Astrocyte (in vitro differentiated cells and primary cell): ENCODE results near the gene EMID1.

ENCODE experiments used
- EZH2 ChIP-seq: IDR thresholded peaks from 2 replicates; pipeline ENCODE4 v1.6.1; 2012; ENCODE audit warnings: mild to moderate bottlenecking, low read length, inconsistent platforms; ENCODE audit not compliant: insufficient read depth
- TF ChIP-seq, protein P1 (sequence below): IDR thresholded peaks from 2 replicates; pipeline ENCODE4 v1.5.1; 2011; ENCODE audit warnings: low read depth, mild to moderate bottlenecking, inconsistent platforms, low read length, moderate library complexity; ENCODE audit not compliant: insufficient read depth

DNA sequence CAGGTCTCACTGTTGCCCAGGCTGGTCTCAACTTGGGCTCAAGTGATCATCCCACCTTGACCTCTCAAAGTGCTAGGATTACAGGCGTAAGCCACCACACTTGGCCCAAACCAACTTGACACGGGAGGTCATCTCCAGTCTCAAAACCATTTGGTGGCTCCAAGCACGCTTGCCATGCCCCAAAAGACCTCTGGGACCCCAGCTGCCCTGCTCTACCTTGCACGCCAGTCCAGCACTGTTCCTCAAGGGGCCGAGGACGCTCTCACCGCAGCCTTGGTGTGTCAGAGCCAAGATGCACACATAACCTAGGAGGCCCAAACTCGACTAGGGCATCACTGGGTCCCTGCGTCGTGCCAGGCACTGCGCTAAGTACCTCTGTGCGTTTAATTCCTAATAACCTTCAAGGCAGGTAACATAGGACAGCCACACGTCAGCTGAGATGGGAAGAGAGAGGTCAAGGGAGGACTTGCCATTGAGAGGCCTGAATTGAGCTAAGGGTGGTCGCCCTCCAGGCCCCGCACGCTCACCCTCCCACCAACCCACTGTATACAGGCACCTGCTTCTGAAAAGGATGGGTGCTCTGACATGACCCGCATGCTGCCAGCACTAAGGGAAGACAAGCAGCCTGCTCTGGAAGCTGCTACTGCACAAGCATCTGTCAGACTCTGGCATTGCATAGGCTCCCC, 96.2 kb downstream of the EMID1 start:
- TF ChIP-seq, protein P1, sequence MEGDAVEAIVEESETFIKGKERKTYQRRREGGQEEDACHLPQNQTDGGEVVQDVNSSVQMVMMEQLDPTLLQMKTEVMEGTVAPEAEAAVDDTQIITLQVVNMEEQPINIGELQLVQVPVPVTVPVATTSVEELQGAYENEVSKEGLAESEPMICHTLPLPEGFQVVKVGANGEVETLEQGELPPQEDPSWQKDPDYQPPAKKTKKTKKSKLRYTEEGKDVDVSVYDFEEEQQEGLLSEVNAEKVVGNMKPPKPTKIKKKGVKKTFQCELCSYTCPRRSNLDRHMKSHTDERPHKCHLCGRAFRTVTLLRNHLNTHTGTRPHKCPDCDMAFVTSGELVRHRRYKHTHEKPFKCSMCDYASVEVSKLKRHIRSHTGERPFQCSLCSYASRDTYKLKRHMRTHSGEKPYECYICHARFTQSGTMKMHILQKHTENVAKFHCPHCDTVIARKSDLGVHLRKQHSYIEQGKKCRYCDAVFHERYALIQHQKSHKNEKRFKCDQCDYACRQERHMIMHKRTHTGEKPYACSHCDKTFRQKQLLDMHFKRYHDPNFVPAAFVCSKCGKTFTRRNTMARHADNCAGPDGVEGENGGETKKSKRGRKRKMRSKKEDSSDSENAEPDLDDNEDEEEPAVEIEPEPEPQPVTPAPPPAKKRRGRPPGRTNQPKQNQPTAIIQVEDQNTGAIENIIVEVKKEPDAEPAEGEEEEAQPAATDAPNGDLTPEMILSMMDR = no peak
- TF ChIP-seq EZH2 = no peak
